WTC11 (cell line): ENCODE data around the gene CDR2. TPM values are rescaled to one million over a fixed set of nuclear protein-coding genes. Genes with fewer than 3 reads are reported as not detected.
A peak's percentile ranks its signal among the peaks of the same experiment; 100 is the strongest.

Source experiments
- ATAC-seq: fragments of 200-7000 bp; cut with Tn5 transposase; 2 replicates; pipeline ENCODE4 v1.10.0; 2021; ENCODE audit warnings: mild to moderate bottlenecking, moderate library complexity
- CTCF ChIA-PET: fragments of 300-600 bp; sonication (Branson Sonifier 250); formaldehyde crosslinking; loops from one replicate; lab custom pipeline; 2021; ENCODE audit warnings: antibody characterized with exemption; lab: Charles Lee
- POLR2A ChIA-PET: fragments of 350-600 bp; sonication (Branson Sonifier 250); formaldehyde crosslinking; loops from one replicate; lab custom pipeline; 2021; ENCODE audit warnings: antibody characterized with exemption; lab: Charles Lee
- DNase-seq: peaks from one replicate; pipeline ENCODE4 v3.0.0; 2021; ENCODE audit warnings: low spot score
- H3K27ac Mint-ChIP-seq: 2 replicates; pipeline ENCODE4 v1.8.0; 2021; ENCODE audit warnings: mixed read lengths
- H3K27me3 Mint-ChIP-seq: 2 replicates; pipeline ENCODE4 v1.8.0; 2021; ENCODE audit warnings: low read depth, mild to moderate bottlenecking, moderate library complexity, mixed read lengths
- H3K36me3 Mint-ChIP-seq: 2 replicates; pipeline ENCODE4 v1.8.0; 2021; ENCODE audit warnings: mixed read lengths
- H3K4me1 Mint-ChIP-seq: 2 replicates; pipeline ENCODE4 v1.8.0; 2022; ENCODE audit warnings: mixed read lengths
- H3K4me3 Mint-ChIP-seq: 2 replicates; pipeline ENCODE4 v1.8.0; 2021; ENCODE audit warnings: mild to moderate bottlenecking, moderate library complexity, mixed read lengths
- H3K9me3 Mint-ChIP-seq: 2 replicates; pipeline ENCODE4 v1.8.0; 2021; ENCODE audit warnings: mixed read lengths
- AR ChIP-seq: fragments of 250-450 bp; sonication (Bioruptor Pico); IDR thresholded peaks from 2 replicates; pipeline ENCODE4 v1.9.0; 2021; ENCODE audit warnings: mild to moderate bottlenecking
- ATF1 ChIP-seq: sonication (generic); formaldehyde crosslinking; IDR thresholded peaks from 2 replicates; pipeline ENCODE4 v1.8.1; 2023; ENCODE audit warnings: mild to moderate bottlenecking, moderate library complexity, missing genetic modification reagents
- CTCF ChIP-seq: fragments of 200-600 bp; IDR thresholded peaks from 2 replicates; pipeline ENCODE4 v1.8.0; 2022; ENCODE audit warnings: antibody characterized with exemption
- E2F1 ChIP-seq: sonication (generic); formaldehyde crosslinking; IDR thresholded peaks from 2 replicates; pipeline ENCODE4 v1.8.0; 2022; ENCODE audit warnings: mild to moderate bottlenecking, missing genetic modification reagents
- GABPB1 ChIP-seq: sonication (generic); formaldehyde crosslinking; IDR thresholded peaks from 2 replicates; pipeline ENCODE4 v1.8.1; 2023; ENCODE audit warnings: mild to moderate bottlenecking, missing genetic modification reagents
- HMGXB4 ChIP-seq: sonication (generic); formaldehyde crosslinking; IDR thresholded peaks from 2 replicates; pipeline ENCODE4 v1.8.1; 2023; ENCODE audit warnings: mild to moderate bottlenecking, moderate library complexity, missing genetic modification reagents
- IRF2 ChIP-seq: sonication (generic); formaldehyde crosslinking; IDR thresholded peaks from 2 replicates; pipeline ENCODE4 v1.8.0; 2022; ENCODE audit warnings: low read depth, missing genetic modification reagents, borderline replicate concordance
- NR1H2 ChIP-seq: sonication (generic); formaldehyde crosslinking; IDR thresholded peaks from 2 replicates; pipeline ENCODE4 v1.9.0; 2021; ENCODE audit warnings: mild to moderate bottlenecking, moderate library complexity, missing genetic modification reagents
- ZNF138 ChIP-seq: sonication (generic); formaldehyde crosslinking; conservative IDR thresholded peaks from 2 replicates; pipeline ENCODE4 v1.8.1; 2022; ENCODE audit warnings: mild to moderate bottlenecking, moderate library complexity, missing genetic modification reagents
- ZNF281 ChIP-seq: sonication (generic); formaldehyde crosslinking; IDR thresholded peaks from 2 replicates; pipeline ENCODE4 v1.8.0; 2023; ENCODE audit warnings: mild to moderate bottlenecking, missing genetic modification reagents
- ZNF512 ChIP-seq: sonication (generic); formaldehyde crosslinking; IDR thresholded peaks from 2 replicates; pipeline ENCODE4 v1.8.1; 2022; ENCODE audit warnings: missing genetic modification reagents, borderline replicate concordance
- ZNF671 ChIP-seq: fragments of 250-450 bp; sonication (Bioruptor Pico); IDR thresholded peaks from 2 replicates; pipeline ENCODE4 v1.8.0; 2021; ENCODE audit warnings: mild to moderate bottlenecking
- total RNA-seq: library from RNA; stranded (reverse); gene quantifications from 3 replicates; pipeline ENCODE4 v1.2.3, GENCODE V29; 2021

The CDR2 gene
- total RNA-seq, 1 experiment from 2014 or later, result 40.9 TPM

- no peak for TF ChIP-seq CTCF
- no peak for TF ChIP-seq HMGXB4 (CRISPR knock-in tag)
- TF ChIP-seq GABPB1 (CRISPR knock-in tag), result no peak
- no peak for TF ChIP-seq E2F1 (CRISPR knock-in tag)
- TF ChIP-seq ZNF671, result no peak
- TF ChIP-seq ZNF512 (CRISPR knock-in tag), result no peak
- TF ChIP-seq ATF1, result no peak
- TF ChIP-seq AR (CRISPR knock-in tag), result no peak
These were observed 10.2 kb downstream of the CDR2 start (continued) for GRCh38 chr16:22364241-22364640.

GRCh38 chr16:22360963-22361659 lies 13.3 kb downstream of the CDR2 start:
- Mint-ChIP-seq H3K27me3 (no peaks in the 10 kb centered on the region), H3K9me3 (peaks cover 6% of the 10 kb centered on the region; the same call in 1 of the 2 replicates), H3K4me1 (peaks cover 27% of the 10 kb centered on the region), H3K27ac (peak overlapping the region; percentile 89), H3K4me3 (no peak overlapping the region), H3K36me3 (peaks cover 43% of the 10 kb centered on the region)
- DNase-seq (no peak), ATAC-seq (no peak)
- TF ChIP-seq ZNF281 (CRISPR knock-in tag), result no peak
- no peak for TF ChIP-seq ZNF138
- no peak for TF ChIP-seq NR1H2 (CRISPR knock-in tag)
- TF ChIP-seq IRF2 (CRISPR knock-in tag), result no peak
- POLR2A ChIA-PET, result interaction anchor here (0.7 kb wide), 1 partner anchor 42 kb away, joined by 8 read pairs; no protein-coding TSS in a partner anchor
- CTCF ChIA-PET, result interaction anchor here (0.7 to 0.9 kb wide), 3 partner anchors 26 to 1195 kb away, joined by 3 to 5 read pairs (median 3); no protein-coding TSS in a partner anchor
